Activated naive CD4-positive, alpha-beta T cell treated with Interleukin-2 at 50 U/mL for 16 hours (primary cell): ENCODE measurements around the gene CFAP298.

Experiments
- DNase-seq: peaks from one replicate; pipeline ENCODE4 v3.0.0-alpha.2; 2020

Gene CFAP298

DNA sequence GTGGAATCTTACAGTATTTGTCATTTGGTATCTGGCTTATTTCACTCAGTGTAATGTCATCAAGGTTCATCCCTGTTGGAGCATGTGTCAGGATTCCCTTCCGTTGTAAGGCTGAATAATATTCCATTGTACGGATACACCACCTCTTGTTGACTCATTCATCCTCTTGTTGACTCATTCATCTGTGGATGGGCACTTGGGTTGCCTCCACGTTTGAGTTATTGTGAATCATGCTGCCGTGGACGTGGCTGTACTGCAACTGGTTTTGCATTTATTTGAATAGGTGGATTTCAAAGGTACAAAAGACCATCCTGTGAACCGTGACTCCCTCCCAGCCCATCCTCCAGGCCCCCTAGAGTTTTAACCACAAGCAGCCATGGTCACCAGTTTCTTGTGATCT is 15.0 kb downstream of the CFAP298 start:
- no peak for DNase-seq

DNA sequence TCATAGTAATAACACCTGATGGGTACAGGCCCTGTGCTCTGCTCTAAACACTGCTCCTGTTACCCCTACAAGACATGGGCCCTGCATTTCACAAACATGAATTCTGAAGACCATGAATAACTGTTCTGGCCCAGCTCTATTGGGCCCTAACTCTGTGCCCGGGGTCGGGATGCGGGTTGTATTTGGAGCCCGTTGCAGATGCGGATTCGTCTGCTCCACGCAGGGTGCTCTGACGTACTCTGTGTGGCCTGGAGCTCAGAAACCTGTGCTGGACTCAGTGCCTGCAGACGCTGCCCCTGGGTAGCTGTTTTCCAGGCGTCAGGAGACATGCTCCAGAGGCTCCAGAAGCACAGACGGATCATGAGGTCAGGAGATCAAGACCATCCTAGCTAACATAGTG is 16.7 kb downstream of the CFAP298 start:
- no peak for DNase-seq

DNA sequence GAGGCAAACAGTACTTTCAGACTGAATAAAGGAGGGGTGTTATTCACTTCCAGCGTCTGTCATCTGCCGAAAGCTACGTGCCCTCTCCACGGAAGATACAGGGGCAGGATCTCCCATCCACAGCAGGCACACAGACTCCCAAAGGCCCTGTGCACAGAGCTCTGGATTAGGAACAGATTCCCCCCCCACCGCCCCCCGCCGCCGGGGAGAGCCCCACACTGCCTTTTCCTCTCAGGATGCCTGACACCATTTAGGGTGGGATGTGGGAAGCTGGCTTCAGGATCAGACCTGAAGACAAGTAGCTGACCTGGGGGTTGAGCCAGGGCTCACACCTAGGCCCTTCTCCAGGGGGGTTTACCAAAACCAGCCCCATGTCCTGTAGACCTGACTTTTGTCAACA is 18.5 kb downstream of the CFAP298 start:
- no peak for DNase-seq

DNA sequence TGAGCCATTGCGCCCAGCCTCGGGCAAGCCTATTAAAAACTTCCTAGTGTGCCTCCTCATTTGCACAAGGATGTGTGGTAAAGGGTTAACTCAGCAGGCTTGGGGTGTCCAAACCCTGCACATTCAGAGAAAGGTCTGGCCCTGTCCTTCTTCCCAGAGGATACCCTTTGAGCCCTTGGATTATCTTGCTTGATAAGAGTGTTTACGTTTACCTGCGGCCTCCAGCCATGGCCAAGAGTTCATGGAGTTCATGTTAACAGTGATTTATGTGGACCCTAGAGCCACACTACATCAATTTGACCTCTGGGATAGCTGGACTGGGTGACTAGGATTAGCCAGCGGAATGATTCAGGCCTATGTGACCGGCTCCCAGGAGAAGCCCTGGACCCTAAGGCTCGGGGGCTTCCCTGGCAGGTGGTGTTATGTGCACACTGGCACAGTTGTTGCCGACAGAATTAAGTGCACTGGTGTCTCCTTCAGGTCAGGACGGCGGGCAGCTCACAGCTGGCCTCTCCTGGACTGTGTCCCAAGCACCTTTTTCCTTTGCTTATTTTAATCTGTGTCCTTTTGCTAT is 19.2 kb downstream of the CFAP298 start:
- no peak for DNase-seq

DNA sequence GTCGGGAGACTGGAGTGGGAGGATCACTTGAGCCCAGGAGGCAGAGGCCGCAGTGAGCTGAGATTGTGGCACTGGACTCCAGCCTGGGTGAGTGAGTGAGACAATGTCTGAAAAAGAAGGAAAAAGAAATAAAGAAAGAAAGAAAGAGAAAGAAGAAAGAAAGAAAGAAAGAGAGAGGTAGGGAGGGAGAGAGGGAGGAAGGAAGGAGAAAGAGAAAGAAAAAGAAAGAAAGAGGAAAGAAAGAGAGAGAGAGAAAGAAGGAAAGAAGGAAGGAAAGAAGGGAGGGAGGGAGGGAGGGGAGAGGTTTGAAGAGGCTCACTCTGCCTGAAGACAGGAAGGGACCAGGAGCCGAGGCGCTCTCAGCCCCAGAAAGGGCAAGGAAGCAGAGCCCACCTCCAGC is 22.0 kb downstream of the CFAP298 start:
- no peak for DNase-seq

DNA sequence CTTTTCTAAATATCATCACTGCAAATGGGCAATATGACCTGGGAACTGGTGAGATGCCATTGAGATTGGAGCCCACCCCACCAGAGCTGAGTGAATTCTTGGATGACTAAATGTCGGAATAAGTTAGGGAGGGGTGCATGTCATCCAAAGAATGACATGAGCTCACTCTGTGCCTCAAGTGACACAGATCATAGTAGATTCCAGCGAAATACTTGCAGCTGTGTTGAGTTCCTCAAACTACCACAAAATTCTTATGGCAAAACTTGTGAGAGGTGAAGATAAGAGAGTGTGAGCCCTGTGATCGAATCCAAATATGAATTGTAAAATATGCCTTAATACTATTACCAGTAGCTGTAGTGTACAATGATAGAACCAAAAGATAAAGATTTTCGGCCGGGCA is 24.5 kb downstream of the CFAP298 start:
- no peak for DNase-seq

DNA sequence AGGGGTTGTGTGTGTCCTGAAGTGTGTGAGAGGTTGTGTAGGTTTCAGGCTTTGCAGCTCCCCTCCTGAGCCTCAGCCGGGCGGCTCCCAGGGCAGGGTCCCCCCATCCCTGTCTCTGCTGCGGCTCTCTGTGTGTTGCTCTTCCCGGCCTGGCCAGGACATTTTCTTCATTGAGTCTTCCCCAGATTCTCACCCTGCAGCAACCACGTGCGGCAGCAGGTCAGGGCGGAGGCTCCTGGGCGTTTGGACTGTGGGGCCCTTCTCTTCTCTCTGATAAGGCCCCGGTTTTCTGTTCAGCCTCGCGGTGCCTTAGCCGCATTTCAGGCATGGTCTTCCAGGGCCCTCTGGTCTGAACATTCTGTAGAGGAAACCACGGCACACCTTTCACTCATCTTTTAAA is 25.1 kb downstream of the CFAP298 start:
- DNase-seq: no peak

DNA sequence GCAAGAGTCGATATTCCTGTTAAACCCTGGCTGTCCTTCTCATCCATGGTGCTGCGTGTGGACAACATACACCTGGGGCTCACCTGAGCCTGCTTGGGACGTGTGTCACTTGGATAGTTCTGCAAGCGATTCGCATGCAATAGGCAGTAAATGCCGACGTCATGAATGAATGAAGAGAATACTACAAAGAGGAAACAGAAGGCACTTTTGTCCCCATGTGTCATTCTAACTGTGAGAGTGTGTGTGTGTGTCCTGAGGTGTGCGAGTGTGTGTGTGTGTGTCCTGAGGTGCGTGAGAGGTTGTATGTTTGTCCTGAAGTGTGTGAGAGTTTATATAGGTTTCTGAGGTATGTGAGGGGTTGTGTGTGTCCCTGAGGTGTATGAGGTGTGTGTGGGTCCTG is 26.2 kb downstream of the CFAP298 start:
- DNase-seq: no peak

DNA sequence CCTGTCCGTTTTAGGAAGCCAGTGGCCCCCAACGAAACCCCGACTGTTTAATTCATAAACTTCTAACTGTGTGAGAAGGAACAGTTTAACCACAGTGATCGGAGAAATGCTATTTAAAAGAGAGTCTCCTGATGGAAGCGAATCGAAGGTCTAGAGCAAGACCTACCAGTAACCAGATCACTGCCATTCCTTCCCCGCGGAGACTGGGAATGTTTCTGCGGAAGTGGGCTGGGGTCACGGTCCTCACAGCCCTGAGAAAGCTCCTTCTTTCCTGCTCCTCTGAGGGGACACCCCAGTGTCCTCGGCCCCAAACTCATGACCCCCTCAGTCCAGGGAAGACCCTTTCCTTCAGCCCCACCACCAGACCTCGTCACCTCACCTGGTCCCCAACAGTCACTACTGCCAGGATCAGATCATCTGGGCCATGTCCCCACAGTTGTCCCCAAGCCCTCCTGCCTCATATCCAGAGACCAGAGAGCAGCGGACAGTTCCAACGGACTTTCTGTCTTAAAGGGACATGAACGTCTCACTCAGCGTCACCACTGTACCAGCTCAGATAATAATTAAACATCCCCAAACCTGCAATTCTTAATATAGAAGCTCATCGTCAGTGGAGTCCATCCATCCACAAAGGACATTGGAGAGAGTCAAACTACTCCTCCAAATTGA is 27.0 kb downstream of the CFAP298 start, which contains the start of gene TCP10L:
TSS of gene TCP10L (minus strand) at position 482 of the 669 bp plus-strand sequence. CDS start 1,219 bp downstream, outside the sequence.
- DNase-seq: no peak

DNA sequence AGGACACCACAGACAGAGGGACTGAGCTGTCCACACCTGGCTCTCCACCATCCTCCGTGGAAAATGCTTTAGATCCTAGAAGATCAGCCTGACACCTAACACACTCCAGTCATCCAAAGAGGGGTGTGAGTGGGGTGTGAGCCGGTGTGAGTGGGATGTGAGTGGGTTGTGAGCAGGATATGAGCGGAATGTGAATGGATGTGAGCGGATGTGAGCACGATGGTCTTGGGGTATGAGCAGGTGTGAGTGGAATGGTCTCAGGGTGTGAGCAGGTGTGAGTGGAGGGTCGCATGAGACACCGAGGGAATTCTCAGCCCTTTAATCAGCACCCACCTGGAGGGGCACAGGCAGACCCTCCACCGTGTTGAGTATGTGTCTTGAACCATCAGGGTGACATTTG is 27.7 kb downstream of the CFAP298 start:
- DNase-seq: no peak

DNA sequence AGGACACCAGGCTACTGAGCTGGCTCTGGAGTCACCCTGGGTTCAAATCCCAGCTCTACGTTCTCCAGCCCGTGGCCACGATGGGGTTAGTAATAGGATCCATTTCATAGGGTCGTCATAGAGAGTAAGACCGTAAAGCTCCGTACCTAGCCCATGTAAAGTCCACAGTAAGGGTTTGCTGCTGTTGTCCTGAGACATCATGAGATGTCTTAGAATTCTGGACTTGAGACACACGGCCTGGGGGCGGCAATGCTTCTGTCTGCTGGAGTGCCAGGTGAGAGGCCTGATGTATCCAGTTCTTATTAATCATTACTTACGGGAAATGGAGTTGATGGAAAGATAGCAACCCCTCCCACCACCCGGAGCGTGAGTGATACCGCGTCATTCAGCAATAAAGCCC is 30.4 kb downstream of the CFAP298 start:
- no peak for DNase-seq

DNA sequence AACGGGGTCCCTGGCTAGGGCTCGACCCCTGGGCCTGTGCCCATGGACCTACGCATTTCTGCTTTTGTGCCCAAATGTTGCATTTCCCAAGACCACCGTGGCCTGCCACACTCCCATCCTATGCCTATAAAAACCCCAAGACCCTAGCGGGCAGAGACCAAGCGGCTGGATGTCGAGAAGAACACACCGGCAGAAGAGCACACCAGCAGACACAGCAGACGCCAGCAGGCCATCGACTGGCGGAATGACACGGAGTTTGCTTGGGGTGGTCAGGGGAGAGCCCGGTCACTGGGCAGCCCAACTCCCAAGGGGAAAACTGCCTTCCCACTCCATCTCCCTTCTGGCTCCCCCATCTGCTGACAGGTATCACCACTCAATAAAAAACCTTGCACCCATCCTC is 31.2 kb downstream of the CFAP298 start:
- DNase-seq: no peak

DNA sequence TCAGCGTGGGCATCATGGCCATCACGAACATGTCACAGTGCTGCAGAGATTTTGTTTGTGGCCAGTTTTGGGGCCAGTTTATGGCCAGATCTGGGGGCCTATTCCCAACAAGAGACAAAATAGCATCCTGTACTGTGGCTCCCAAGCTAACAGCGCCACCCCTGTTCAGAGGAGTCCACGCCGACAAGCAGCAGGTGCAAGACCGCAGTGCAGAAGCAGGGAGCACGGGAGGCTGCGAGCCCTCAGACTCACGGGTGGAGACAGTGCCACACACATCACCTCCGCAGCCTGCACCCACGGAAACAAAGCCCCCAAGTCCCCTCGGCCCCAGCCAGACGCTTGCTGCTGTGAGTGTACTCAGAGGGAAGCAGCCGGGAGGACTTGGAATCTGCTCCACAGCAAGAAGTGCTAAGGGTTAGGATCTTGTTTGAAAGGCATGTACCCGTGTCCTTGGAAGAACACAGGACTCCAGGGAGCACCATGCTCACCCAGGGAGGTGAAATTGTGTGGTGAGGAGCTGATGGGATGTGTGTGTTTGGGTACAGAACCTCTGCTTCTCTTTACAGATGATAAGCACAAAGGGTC is 34.0 kb downstream of the CFAP298 start:
- DNase-seq: peak; percentile 21

DNA sequence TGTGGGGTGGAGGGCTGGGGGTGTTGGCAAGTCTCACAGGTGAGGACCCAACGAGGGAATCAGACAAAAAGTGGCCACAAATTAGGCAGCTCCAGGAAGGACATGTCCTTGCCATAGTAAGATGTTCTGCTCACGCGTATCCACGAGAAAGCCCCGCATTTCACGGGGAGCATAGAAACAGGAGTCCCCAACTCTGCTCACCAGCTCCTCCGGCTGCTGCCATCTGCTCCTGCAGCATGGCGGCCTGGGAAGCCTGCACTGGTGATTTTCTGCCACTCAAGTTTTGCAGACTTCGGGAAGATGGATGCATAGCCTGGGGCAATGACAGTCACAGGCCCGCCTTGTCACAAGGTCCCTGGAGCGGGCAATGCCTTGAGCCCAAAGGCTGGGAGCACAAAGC is 36.2 kb downstream of the CFAP298 start:
- no peak for DNase-seq

DNA sequence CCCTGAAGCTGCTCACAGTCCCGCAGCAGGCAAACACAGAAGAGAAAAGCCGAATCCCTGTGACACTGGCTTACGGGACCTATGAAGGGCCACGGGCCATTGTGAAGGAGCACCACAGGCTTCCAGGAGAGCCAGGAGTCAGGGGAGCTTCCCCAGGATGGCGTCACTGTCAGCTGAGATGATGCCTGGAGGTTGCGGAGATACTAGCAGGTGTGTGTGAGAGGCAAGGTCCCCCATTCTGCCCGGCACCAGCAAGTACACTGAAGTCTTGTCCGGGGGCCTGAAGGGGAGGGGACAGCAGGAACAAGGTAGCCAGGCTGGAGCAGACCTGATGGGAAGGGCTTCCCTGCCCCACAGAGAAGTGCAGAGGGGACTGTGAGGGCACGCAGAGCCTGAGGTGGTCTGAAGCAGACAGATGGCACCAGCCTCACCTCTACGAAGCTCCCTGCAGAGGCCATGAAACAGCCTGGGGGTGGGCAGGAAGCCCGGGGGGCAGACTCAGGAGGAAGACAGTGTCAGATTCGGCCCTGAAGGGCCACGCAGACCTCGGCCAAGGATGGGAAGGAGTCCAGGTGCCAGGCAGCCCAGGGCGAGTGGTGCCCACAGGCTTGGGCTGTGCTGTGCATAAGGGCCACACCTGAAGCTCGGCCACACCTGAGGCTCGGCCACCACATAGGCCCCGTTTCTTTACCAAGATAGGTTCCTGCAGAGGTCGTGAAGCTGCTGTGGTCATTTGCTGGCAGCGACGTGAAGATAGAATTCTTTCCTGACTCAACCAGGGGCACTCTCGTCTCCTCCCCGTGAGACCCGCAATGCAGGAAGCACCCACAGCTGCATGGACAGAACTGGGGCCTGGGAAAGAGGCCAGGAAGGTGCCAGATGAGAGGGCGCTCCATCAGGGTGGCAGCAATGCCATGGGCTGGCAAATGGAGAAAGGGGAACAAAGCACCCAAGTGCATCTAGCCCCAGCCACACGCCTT is 36.9 kb downstream of the CFAP298 start:
- no peak for DNase-seq

DNA sequence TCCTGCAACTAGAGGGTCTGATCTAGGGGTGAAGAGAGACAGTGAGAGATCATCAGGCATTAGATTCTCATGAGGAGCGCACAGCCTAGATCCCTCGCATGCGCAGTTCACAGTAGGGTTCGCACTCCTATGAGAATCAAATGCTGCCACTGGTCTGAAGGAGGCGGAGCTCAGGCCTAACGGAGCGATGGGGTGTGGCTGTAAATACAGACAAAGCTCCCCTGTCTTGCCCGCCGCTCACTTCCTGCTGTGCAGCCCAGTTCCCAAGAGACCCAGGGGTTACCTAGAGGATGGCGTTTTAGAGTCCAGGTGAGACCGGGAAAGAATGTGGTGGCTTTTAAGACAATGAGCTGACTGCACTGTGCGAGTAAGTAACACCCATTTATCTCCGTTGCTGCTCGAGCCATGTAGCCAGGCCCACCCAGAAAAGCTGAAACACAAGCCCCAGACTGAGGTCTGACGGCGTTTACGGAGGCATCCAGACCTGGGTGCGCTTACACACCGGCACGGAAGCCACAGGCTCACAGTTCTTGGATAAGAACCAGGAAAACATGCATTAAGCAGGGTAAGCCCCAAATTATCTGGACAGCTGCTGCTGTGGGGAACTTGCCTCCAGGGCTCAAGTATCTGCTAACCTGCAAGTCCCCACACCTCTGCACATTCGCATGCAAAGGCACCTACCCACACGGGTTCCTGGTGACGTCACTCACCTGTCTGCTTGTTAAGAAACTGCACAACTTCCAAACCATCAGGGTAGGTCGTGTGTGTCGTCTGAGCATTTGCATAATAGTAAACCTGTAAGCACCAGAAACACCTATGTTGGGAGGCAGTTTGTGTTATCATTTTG is 39.4 kb downstream of the CFAP298 start:
- no peak for DNase-seq

DNA sequence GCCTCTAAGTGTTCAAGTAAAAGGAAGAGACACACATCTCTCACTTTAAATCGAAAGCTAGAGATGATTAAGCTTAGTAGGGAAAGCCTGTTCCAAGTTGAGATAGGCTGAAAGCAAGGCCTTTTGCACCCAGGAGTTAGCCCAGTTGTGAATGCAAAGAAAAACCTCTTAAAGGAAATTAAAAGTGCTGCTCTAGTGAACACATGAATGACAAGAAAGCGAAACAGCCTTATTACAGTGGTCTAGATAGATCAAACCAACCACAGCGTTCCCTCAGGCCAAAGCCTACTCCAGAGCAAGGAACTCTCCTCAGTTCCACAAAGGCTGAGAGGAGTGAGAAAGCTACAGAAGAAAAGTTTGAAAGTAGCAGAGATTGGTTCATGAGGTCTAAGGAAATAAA is 41.7 kb downstream of the CFAP298 start:
- DNase-seq: no peak

DNA sequence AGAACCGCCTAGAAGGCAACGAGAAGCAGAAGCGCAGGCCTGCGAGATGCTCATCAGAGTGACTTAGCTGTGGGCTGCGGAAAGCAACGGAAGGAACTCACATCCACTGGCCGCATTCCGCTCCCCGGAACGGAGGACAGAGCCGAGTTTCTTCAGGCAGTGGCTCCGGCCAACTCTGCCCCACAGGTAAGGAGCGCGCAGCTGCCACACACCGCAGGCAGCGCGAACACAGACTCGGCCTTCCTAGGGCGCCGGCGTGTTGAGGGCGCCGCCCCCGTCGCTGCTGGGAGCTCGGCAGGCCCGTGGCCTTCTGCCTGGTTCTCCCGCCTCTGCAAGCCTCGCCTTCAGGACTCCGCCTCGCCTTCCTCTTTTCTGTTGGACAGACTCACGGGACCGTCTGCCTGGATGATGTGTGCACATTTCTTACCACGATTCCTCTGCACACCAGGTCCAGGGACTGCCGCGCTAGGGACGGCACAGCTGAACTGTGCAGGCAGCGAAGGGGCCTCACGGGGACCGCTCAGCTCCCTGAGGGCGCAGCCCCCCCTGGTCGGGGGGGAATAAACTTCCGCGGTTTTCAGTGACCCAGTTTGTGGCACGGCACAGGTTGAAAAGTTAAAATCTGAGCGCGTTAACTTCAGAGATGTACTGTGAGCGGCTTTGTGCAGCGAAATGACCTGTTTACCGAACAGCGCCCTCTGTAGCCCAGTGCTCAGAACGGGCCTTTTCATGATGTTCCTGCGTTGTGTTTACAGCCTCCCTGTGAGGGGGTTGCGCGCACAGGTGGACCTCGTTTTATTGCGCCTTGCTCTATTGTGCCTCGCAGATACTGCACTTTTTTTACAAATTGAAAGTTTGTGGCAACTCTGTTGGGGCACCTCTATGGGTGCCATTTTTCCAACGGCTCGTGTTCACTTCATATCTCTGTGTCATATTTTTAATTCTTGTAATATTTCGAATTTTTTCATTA is 42.6 kb downstream of the CFAP298 start:
- peak; percentile 82 for DNase-seq

DNA sequence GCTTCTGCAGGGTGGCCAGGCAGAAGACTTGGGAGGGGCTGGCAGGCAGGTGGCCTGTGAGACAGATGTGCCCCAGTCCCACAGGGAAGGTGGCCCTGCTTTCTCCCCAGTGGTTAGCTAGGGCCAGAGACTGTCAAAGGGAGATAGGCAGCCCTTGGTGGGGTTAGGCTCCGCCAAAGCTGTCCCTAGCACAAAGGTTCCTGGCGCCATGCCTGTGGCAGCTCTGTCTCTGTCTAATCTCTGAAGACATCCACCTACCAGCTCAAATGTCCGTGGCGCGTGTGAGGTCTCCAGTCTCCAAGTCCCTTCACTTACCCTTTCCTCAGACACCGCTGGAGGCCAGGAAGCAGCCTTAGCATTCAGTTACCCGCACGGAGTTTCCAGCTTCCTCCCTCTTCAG is 44.6 kb downstream of the CFAP298 start:
- no peak for DNase-seq

DNA sequence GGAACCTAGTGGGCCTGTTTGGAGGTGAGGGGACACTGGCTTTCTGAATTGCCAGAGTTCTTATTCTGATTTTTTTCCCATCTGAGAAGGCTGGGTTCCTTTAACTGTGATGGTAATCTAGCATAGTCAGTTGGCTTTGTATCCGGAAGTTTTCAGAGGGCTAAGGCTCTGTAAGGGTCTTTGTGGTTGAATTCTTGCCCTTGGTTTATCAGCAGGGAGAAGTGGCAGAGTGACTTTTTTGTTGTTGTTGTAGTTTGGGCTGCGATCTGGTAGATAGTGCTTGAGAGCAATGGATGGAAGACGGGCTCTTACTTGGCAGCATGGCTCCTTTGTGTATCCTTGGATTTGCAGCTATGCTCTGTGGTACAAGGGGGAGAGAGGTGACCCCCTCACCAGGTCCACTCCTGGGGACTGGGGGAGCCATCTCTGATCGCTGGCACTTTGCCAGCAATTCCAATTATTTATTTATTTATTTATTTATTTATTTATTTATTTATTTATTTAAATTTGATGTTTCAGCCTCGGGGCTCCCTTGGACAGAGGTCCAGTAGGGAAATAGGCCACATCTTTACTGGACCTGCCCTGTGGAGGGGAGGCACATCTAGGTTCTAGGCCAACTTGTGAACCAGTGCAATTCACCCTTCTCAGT is 45.3 kb downstream of the CFAP298 start:
- no peak for DNase-seq
